LNCaP clone FGC (cell line): ENCODE data around the gene CSNK2A2.

ENCODE experiments used
- DNase-seq: peaks from one replicate; pipeline ENCODE4 v3.0.0-alpha.2; 2011; ENCODE audit warnings: low read depth
- H3K4me3 ChIP-seq: 2 replicates; pipeline ENCODE4 v1.5.1; 2011; ENCODE audit warnings: mild to moderate bottlenecking, low read depth, low read length, control low read depth
- CTCF ChIP-seq: IDR thresholded peaks from 2 replicates; pipeline ENCODE4 v1.5.1; 2012; ENCODE audit warnings: mild to moderate bottlenecking; ENCODE audit not compliant: control insufficient read depth, insufficient read depth; ENCODE audit errors: extremely low read depth

Gene CSNK2A2

GRCh38 chr16:58187665-58188421 lies 10.1 kb downstream of the CSNK2A2 start:
- DNase-seq = no peak
- no peak overlapping the region for H3K4me3 ChIP-seq
- no peak for TF ChIP-seq CTCF

GRCh38 chr16:58187092-58187491 lies 10.8 kb downstream of the CSNK2A2 start:
- no peak for DNase-seq
- TF ChIP-seq CTCF = no peak

GRCh38 chr16:58186176-58186944 lies 11.5 kb downstream of the CSNK2A2 start:
- TF ChIP-seq CTCF = no peak
- DNase-seq = no peak

More at GRCh38 chr16:58187092-58187491, 10.8 kb downstream of the CSNK2A2 start:
- H3K4me3 ChIP-seq = no peak overlapping the region

GRCh38 chr16:58177353-58177710 lies 20.6 kb downstream of the CSNK2A2 start:
- no peak for DNase-seq

More at GRCh38 chr16:58186176-58186944, 11.5 kb downstream of the CSNK2A2 start:
- no peak overlapping the region for H3K4me3 ChIP-seq

GRCh38 chr16:58176608-58177352 lies 21.1 kb downstream of the CSNK2A2 start:
- no peak for DNase-seq
- TF ChIP-seq CTCF = no peak
- H3K4me3 ChIP-seq = no peak overlapping the region

More at GRCh38 chr16:58177353-58177710, 20.6 kb downstream of the CSNK2A2 start:
- TF ChIP-seq CTCF = no peak
- H3K4me3 ChIP-seq = no peak overlapping the region

GRCh38 chr16:58170223-58170622 lies 27.7 kb downstream of the CSNK2A2 start:
- H3K4me3 ChIP-seq = no peak overlapping the region
- no peak for DNase-seq
- no peak for TF ChIP-seq CTCF
